MM.1S (cell line): ENCODE measurements around the gene PYGM.

Source experiments
- EZH2 ChIP-seq: fragments of 300-600 bp; sonication (generic); optimal IDR thresholded peaks from 2 replicates; pipeline ENCODE3; 2017; ENCODE audit warnings: low read depth, mild to moderate bottlenecking, antibody characterized with exemption, low read length, mixed read lengths
- EZH2phosphoT487 ChIP-seq: fragments of 300-600 bp; sonication (generic); IDR thresholded peaks from 2 replicates; pipeline ENCODE4 v1.6.1; 2018; ENCODE audit warnings: antibody characterized with exemption, low read length
- TF ChIP-seq, protein P1 (sequence below): fragments of 300-600 bp; sonication (generic); IDR thresholded peaks from 2 replicates; pipeline ENCODE4 v1.5.1; 2016; ENCODE audit warnings: antibody characterized with exemption, low read length, mixed read lengths

DNA sequence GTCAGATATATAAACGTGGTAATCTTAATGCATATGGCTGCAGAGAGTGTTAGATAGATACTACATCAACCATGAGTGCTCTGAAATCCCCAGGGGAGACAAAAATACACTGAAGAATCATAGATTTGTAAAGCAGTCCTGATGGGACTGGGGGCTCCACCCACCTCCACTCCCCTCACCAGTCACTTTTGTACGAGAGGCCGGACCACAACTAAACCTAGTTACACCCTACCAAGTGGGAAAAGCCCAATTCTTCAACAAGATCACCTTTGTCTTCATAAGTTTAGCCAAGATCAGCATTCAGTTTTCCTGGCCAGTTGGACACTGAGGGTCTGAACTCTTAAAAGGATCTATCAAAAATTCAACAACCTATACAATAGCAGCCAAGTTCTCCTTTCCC is 17.1 kb upstream of the PYGM start:
- TF ChIP-seq, protein P1, sequence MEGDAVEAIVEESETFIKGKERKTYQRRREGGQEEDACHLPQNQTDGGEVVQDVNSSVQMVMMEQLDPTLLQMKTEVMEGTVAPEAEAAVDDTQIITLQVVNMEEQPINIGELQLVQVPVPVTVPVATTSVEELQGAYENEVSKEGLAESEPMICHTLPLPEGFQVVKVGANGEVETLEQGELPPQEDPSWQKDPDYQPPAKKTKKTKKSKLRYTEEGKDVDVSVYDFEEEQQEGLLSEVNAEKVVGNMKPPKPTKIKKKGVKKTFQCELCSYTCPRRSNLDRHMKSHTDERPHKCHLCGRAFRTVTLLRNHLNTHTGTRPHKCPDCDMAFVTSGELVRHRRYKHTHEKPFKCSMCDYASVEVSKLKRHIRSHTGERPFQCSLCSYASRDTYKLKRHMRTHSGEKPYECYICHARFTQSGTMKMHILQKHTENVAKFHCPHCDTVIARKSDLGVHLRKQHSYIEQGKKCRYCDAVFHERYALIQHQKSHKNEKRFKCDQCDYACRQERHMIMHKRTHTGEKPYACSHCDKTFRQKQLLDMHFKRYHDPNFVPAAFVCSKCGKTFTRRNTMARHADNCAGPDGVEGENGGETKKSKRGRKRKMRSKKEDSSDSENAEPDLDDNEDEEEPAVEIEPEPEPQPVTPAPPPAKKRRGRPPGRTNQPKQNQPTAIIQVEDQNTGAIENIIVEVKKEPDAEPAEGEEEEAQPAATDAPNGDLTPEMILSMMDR = no peak
- TF ChIP-seq EZH2phosphoT487 (no peak), EZH2 (no peak)
